ENCODE measurements around the gene EVPL. TPM values are rescaled to one million over a fixed set of nuclear protein-coding genes. Genes with fewer than 3 reads are reported as not detected.

The EVPL gene
- total RNA-seq, 1 experiment from 2014 or later, result 58.0 TPM

- Histone ChIP-seq H3K27ac (ENCODE audit: low read depth, low read length) (no peak overlapping the region), H3K4me2 (ENCODE audit: low read length) (no peak overlapping the region), H3K4me1 (ENCODE audit: control insufficient read depth in 1 of 2, insufficient read depth in 2 of 2, low read length in 2 of 2) (peaks cover 6 to 34% of the 10 kb centered on the region in 2 experiments), H3K27me3 (ENCODE audit: insufficient read depth, low read length) (no peaks in the 10 kb centered on the region), H2AFZ (ENCODE audit: low read depth, low read length, poor library complexity, severe bottlenecking) (no peak overlapping the region), H4K20me1 (ENCODE audit: insufficient read depth) (no peaks in the 10 kb centered on the region), H3K79me2 (ENCODE audit: insufficient read depth, low read length) (no peaks in the 10 kb centered on the region), H3K9ac (ENCODE audit: low read length) (no peak overlapping the region), H3K9me3 (ENCODE audit: control insufficient read depth in 1 of 2, insufficient read depth in 1 of 2, low read depth in 1 of 2, low read length in 2 of 2) (no peaks in the 10 kb centered on the region), H3K36me3 (ENCODE audit: control insufficient read depth in 1 of 2, insufficient read depth in 2 of 2, low read length in 2 of 2) (peaks cover 6 to 7% of the 10 kb centered on the region in 2 experiments; a peak in 2 of 4 replicates), H3K9me2 (ENCODE audit: insufficient read depth) (no peaks in the 10 kb centered on the region), H3K4me3 (replicated peaks in 1 of 2; ENCODE audit: low read depth in 1 of 2, low read length in 2 of 2) (no peak overlapping the region)
- intact Hi-C loops (cut with micrococcal nuclease), result no loop called here
- ChIA-PET RAD21 (ENCODE audit: low non-redundant PET in 1 of 2, low total read pairs in 2 of 2, uncharacterized antibody in 2 of 2, unreplicated experiment in 2 of 2) (no interaction called here), POLR2A (interaction anchor here (0.6 to 3.5 kb wide), 2 partner anchors 97 to 233 kb away, joined by 3 to 11 read pairs; partner anchors contain the start of gene MRPL38), CTCF (interaction anchor here (0.9 to 3.3 kb wide), 5 partner anchors 12 to 141 kb away, joined by 3 to 22 read pairs (median 7); partner anchors contain the start of gene MRPL38)
- no peak for DNase-seq (ENCODE audit: low read depth, low spot score)
- no peak for ATAC-seq
- TF ChIP-seq CEBPB (IDR thresholded peaks at IDR 0.05; ENCODE audit: low read depth) (no peak), YY1 (IDR thresholded peaks at IDR 0.05; ENCODE audit: extremely low read depth, insufficient replicate concordance, low read depth, low read length) (no peak), EZH2 (IDR thresholded peaks at IDR 0.05) (no peak), EGR1 (IDR thresholded peaks at IDR 0.05; ENCODE audit: low read depth) (no peak), POLR2A (IDR thresholded peaks at IDR 0.05; ENCODE audit: borderline replicate concordance, extremely low read depth, insufficient read depth, insufficient read length) (no peak), FOSL1 (IDR thresholded peaks at IDR 0.05; ENCODE audit: low read depth) (no peak)
- no TSS peak for BruUV-seq (replicated peaks)
Measured at GRCh38 chr17:76002100-76002499, 25.0 kb downstream of the EVPL start.

GRCh38 chr17:76000755-76001521, 26.2 kb downstream of the EVPL start, which contains the start of gene CDK3:
Gene CDK3 (plus strand): TSS chr17:76000855. CDS start chr17:76001426, 571 bp downstream.
- RAD21 ChIA-PET (ENCODE audit: low non-redundant PET in 1 of 2, low total read pairs in 2 of 2, uncharacterized antibody in 2 of 2, unreplicated experiment in 2 of 2), result interaction anchor here in 1 of 2 experiments (1.8 kb wide), 1 partner anchor 96 kb away, joined by 5 read pairs; the partner anchor contains the start of gene MRPL38
- TF ChIP-seq ZBTB33 (IDR thresholded peaks at IDR 0.05; ENCODE audit: extremely low read depth, insufficient replicate concordance, low read length) (no peak), SP1 (IDR thresholded peaks at IDR 0.05; ENCODE audit: low read depth) (no peak), JUND (IDR thresholded peaks at IDR 0.05) (no peak), SRF (IDR thresholded peaks at IDR 0.05; ENCODE audit: low read depth) (no peak), EGR1 (IDR thresholded peaks at IDR 0.05; ENCODE audit: low read depth) (no peak)
- Histone ChIP-seq H3K4me3 (replicated peaks in 1 of 2; ENCODE audit: low read depth in 1 of 2, low read length in 2 of 2) (no peak within 1 kb of the TSS), H3K36me3 (ENCODE audit: control insufficient read depth in 1 of 2, insufficient read depth in 2 of 2, low read length in 2 of 2) (no peaks in the 10 kb centered on the region; a peak in 1 of 4 replicates), H3K27ac (ENCODE audit: low read depth, low read length) (peak within 1 kb of the TSS; percentile 28; the same call in 1 of the 2 replicates), H2AFZ (ENCODE audit: low read depth, low read length, poor library complexity, severe bottlenecking) (no peak within 1 kb of the TSS), H3K27me3 (ENCODE audit: insufficient read depth, low read length) (no peaks in the 10 kb centered on the region), H3K9ac (ENCODE audit: low read length) (no peak within 1 kb of the TSS), H4K20me1 (ENCODE audit: insufficient read depth) (no peaks in the 10 kb centered on the region), H3K9me3 (ENCODE audit: control insufficient read depth in 1 of 2, insufficient read depth in 1 of 2, low read depth in 1 of 2, low read length in 2 of 2) (no peaks in the 10 kb centered on the region), H3K4me2 (ENCODE audit: low read length) (peak within 1 kb of the TSS; percentile 20; the same call in 1 of the 2 replicates), H3K9me2 (ENCODE audit: insufficient read depth) (no peaks in the 10 kb centered on the region), H3K4me1 (ENCODE audit: control insufficient read depth in 1 of 2, insufficient read depth in 2 of 2, low read length in 2 of 2) (peaks cover 12 to 44% of the 10 kb centered on the region in 2 experiments), H3K79me2 (ENCODE audit: insufficient read depth, low read length) (no peaks in the 10 kb centered on the region)
- CTCF ChIA-PET, result interaction anchor here (0.6 to 3.3 kb wide), 15 partner anchors 9 to 279 kb away, joined by 3 to 22 read pairs (median 4); partner anchors contain the start of genes ACOX1, MRPL38, TEN1 and TRIM47
- POLR2A ChIA-PET, result interaction anchor here (0.5 to 3.5 kb wide), 3 partner anchors 9 to 540 kb away, joined by 3 to 11 read pairs (median 3); partner anchors contain the start of gene MRPL38
- DNase-seq (ENCODE audit: low read depth, low spot score) (no peak), ATAC-seq (peak; percentile 20)
- no TSS peak for BruUV-seq (replicated peaks)
- intact Hi-C loops (cut with micrococcal nuclease), result no loop called here
